Measurements from ENCODE around the gene FTSJ3. TPM values are rescaled to one million over a fixed set of nuclear protein-coding genes. Genes with fewer than 3 reads are reported as not detected.
A peak's percentile ranks its signal among the peaks of the same experiment; 100 is the strongest.

The FTSJ3 gene
- total RNA-seq, 1 donor from 2014 or later, result 85.1 TPM

- DNase-seq (no peak), ATAC-seq (ENCODE audit: low read depth) (no peak)
- ChIA-PET CTCF (no interaction called here), POLR2A (interaction anchor here (0.6 kb wide), 2 partner anchors 38 to 47 kb away, joined by 3 read pairs; partner anchors contain the start of genes FTSJ3 and PSMC5)
- no peaks in the 10 kb centered on the region for H3K9me3 Mint-ChIP-seq
- H3K4me3 Mint-ChIP-seq, result no peak overlapping the region
- no peaks in the 10 kb centered on the region for H3K27me3 Mint-ChIP-seq
- no peak for TF ChIP-seq CTCF (IDR thresholded peaks at IDR 0.05)
- intact Hi-C loops (cut with micrococcal nuclease), result no loop called here
- H3K4me1 Mint-ChIP-seq, result peaks cover 55% of the 10 kb centered on the region
- H3K36me3 Mint-ChIP-seq (ENCODE audit: low read depth), result peaks cover 76% of the 10 kb centered on the region
- no peak overlapping the region for H3K27ac Mint-ChIP-seq
Observed at GRCh38 chr17:63780928-63781327, 46.5 kb downstream of the FTSJ3 start.

GRCh38 chr17:63780507-63780906 is 47.0 kb downstream of the FTSJ3 start:
- Mint-ChIP-seq H3K4me1 (peaks cover 57% of the 10 kb centered on the region), H3K36me3 (ENCODE audit: low read depth) (peaks cover 73% of the 10 kb centered on the region), H3K27ac (no peak overlapping the region), H3K9me3 (no peaks in the 10 kb centered on the region), H3K4me3 (no peak overlapping the region), H3K27me3 (no peaks in the 10 kb centered on the region)
- no peak for TF ChIP-seq CTCF (IDR thresholded peaks at IDR 0.05)
- intact Hi-C loops (cut with micrococcal nuclease), result no loop called here
- CTCF ChIA-PET, result no interaction called here
- POLR2A ChIA-PET, result interaction anchor here (0.6 to 0.7 kb wide), 3 partner anchors 38 to 82 kb away, joined by 3 to 4 read pairs (median 3); partner anchors contain the start of genes FTSJ3 and PSMC5
- ATAC-seq (ENCODE audit: low read depth), result no peak
- DNase-seq, result no peak

- Mint-ChIP-seq H3K36me3 (ENCODE audit: low read depth) (peaks cover 63% of the 10 kb centered on the region), H3K27ac (peak overlapping the region; percentile 99), H3K9me3 (no peaks in the 10 kb centered on the region), H3K4me3 (peak overlapping the region; percentile 92), H3K27me3 (no peaks in the 10 kb centered on the region), H3K4me1 (peaks cover 64% of the 10 kb centered on the region)
- DNase-seq (no peak), ATAC-seq (ENCODE audit: low read depth) (no peak)
- CTCF ChIA-PET, result interaction anchor here (1.2 kb wide), 1 partner anchor 33 kb away, joined by 3 read pairs; no protein-coding TSS in a partner anchor
- POLR2A ChIA-PET, result interaction anchor here (0.7 to 6.4 kb wide), 9 partner anchors 11 to 370 kb away, joined by 3 to 256 read pairs (median 38); partner anchors contain the start of genes LIMD2, MAP3K3, PSMC5 and SMARCD2
- no peak for TF ChIP-seq CTCF (IDR thresholded peaks at IDR 0.05)
- intact Hi-C loops (cut with micrococcal nuclease), result no loop called here
Observed at GRCh38 chr17:63775420-63775819, 52.0 kb downstream of the FTSJ3 start.

- H3K4me3 Mint-ChIP-seq, result peak overlapping the region; percentile 92
- no peak for DNase-seq
- H3K36me3 Mint-ChIP-seq (ENCODE audit: low read depth), result peaks cover 59% of the 10 kb centered on the region
- H3K4me1 Mint-ChIP-seq, result peaks cover 63% of the 10 kb centered on the region
- no peaks in the 10 kb centered on the region for H3K27me3 Mint-ChIP-seq
- ATAC-seq (ENCODE audit: low read depth), result no peak
- no peaks in the 10 kb centered on the region for H3K9me3 Mint-ChIP-seq
- CTCF ChIA-PET, result interaction anchor here (1.2 kb wide), 1 partner anchor 32 kb away, joined by 3 read pairs; no protein-coding TSS in a partner anchor
- POLR2A ChIA-PET, result interaction anchor here (0.7 to 6.4 kb wide), 16 partner anchors 10 to 731 kb away, joined by 3 to 256 read pairs (median 16); partner anchors contain the start of genes CEP95, DCAF7, DDX5 and ICAM2
- intact Hi-C loops (cut with micrococcal nuclease), result loop anchor here (5.0 kb wide), 1 partner anchor 328 kb away; the partner anchor contains the start of gene CYB561
- peak overlapping the region; percentile 99 for H3K27ac Mint-ChIP-seq
- no peak for TF ChIP-seq CTCF (IDR thresholded peaks at IDR 0.05)
Observed at GRCh38 chr17:63774969-63775265, 52.5 kb downstream of the FTSJ3 start.

GRCh38 chr17:63774141-63774968 is 53.1 kb downstream of the FTSJ3 start, which contains the start of gene DDX42:
DDX42 (plus strand) TSS chr17:63774170; CDS start chr17:63787050, 12,880 bp downstream.
- DNase-seq, result no peak

More at GRCh38 chr17:63774141-63774968, 53.1 kb downstream of the FTSJ3 start, which contains the start of gene DDX42:
- intact Hi-C loops (cut with micrococcal nuclease), result loop anchor here (5.0 kb wide), 1 partner anchor 327 kb away; the partner anchor contains the start of gene CYB561
- Mint-ChIP-seq H3K27me3 (no peaks in the 10 kb centered on the region), H3K4me1 (peaks cover 60% of the 10 kb centered on the region), H3K27ac (peak within 1 kb of the TSS; percentile 99), H3K4me3 (peak within 1 kb of the TSS; percentile 92), H3K9me3 (no peaks in the 10 kb centered on the region), H3K36me3 (ENCODE audit: low read depth) (peaks cover 55% of the 10 kb centered on the region)
- TF ChIP-seq CTCF (IDR thresholded peaks at IDR 0.05), result no peak
- ATAC-seq (ENCODE audit: low read depth), result no peak
- ChIA-PET CTCF (interaction anchor here (0.9 to 2.3 kb wide), 6 partner anchors 9 to 349 kb away, joined by 3 to 6 read pairs (median 4); no protein-coding TSS in a partner anchor), POLR2A (interaction anchor here (0.6 to 6.4 kb wide), 47 partner anchors 7 to 885 kb away, joined by 3 to 256 read pairs (median 6); partner anchors contain the start of genes CEP95, DCAF7, DDX5 and ICAM2)

Data from activated B cell treated with CpG ODN at 0.5 μM for 24 hours (primary cell).